NCI-H1694 (cell line): ENCODE data around the gene NSD1.
A peak's percentile ranks its signal among the peaks of the same experiment; 100 is the strongest.

Experiments
- DNase-seq: peaks from one replicate; lab custom pipeline; 2025; lab: John Stamatoyannopoulos, UW

NSD1 gene

GRCh38 chr5:177309351-177310191 lies 176.0 kb downstream of the NSD1 start:
- DNase-seq, result peak; percentile 26

DNA sequence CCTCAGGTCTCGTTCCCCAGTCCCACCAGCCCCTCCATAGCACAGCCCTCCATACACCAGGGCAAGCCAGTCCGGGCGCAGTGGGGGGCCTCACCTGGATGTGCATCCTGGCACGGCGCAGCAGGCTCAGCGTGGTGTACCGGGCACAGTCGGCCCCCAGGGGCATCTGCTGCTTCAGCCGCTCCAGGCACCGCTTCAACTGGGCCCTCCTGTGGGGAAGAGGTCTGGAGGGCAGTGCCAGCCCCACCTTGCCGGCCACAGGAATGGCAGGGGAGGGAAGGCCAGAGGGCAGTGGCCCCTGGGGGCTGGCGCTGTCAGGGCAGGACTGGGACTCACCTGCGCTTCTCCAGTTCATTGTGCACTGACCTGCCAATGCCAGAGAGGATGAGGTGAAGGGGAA lies 176.8 kb downstream of the NSD1 start:
- no peak for DNase-seq

GRCh38 chr5:177310757-177311391 lies 177.3 kb downstream of the NSD1 start:
- peak; percentile 6 for DNase-seq

DNA sequence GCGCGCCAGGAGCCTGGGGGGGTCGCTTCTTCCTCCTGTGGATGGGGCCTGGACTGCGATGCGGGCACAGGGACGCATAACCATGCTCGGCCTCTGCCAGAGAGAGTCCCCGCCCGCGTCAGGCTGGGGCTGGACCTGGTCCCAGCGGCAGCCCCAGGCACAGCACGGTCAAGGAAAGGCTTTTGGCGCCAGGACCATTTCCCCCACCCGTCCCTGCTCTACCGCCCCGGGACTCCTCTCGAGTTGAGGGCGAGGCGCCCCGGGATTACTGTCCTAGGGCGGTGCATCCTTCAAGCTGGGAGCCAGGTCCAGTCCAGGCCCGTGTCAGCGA lies 177.8 kb downstream of the NSD1 start:
- DNase-seq, result no peak

GRCh38 chr5:177311723-177312648 lies 178.4 kb downstream of the NSD1 start, which contains the start of gene MXD3:
Gene MXD3, minus strand, starts transcription at chr5:177311898. Its CDS starts 68 bp downstream, at chr5:177311830.
- peak; percentile 90 for DNase-seq

GRCh38 chr5:177312649-177313181 lies 179.1 kb downstream of the NSD1 start:
- DNase-seq, result no peak

- DNase-seq, result no peak
These were observed 180.1 kb downstream of the NSD1 start for GRCh38 chr5:177313561-177314259.

GRCh38 chr5:177314376-177315342 lies 181.1 kb downstream of the NSD1 start:
- no peak for DNase-seq

- no peak for DNase-seq
These were observed 181.8 kb downstream of the NSD1 start for GRCh38 chr5:177315411-177315810.

- no peak for DNase-seq
These were observed 182.4 kb downstream of the NSD1 start for GRCh38 chr5:177316005-177316404.

GRCh38 chr5:177317959-177318377 lies 184.4 kb downstream of the NSD1 start:
- peak; percentile 37 for DNase-seq

DNA sequence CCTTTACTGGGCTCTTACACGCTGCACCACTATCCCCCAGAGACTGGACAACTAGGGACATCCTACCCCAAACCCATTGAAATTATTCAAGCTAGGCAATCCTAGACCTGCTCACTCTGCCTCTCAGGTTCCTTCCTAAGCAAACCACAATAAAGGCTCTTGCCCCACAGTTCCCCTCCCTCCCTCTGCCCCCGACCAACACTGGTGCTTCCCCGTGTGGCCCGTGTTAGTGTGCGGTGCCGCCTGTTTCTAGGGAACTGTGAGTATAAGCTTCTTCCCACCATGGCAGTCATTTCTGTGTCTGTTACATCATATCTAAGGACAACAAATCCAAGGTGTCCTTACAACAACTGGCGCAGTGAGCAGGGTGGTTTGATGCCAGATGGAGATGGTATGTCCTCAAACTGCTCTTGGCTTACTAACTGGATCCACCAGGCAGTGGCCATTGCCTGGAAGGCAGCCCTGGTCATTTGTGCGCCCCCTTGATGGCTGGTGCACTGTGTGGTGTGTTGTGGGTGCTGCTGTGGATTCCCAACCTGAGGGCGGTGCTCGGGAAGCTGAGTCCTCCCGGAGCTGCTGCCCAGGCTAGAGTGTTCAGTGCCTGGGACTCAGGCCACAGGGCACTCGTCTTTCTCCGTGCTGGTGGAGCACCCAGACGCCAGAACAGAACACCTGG lies 186.5 kb downstream of the NSD1 start:
- DNase-seq, result no peak

DNA sequence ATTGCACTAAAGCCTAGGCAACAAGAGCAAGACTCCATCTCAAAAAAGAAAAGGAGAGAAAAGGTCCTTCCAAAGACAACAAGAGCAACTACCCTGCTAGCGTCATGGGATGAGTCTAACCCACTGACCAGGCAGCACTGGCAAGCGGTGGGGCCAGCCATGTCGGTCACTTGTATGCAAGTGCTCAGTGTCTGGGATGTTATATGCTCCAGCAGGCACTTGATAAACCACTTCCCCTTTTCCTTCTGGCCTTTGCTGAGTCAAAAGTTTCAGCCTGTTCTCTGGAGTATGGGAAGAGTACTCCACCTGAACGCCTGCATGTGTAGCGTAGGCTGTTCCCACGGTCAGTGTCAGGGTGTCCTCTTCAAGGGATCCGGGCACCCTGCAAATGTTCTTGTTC lies 187.3 kb downstream of the NSD1 start:
- DNase-seq, result no peak

DNA sequence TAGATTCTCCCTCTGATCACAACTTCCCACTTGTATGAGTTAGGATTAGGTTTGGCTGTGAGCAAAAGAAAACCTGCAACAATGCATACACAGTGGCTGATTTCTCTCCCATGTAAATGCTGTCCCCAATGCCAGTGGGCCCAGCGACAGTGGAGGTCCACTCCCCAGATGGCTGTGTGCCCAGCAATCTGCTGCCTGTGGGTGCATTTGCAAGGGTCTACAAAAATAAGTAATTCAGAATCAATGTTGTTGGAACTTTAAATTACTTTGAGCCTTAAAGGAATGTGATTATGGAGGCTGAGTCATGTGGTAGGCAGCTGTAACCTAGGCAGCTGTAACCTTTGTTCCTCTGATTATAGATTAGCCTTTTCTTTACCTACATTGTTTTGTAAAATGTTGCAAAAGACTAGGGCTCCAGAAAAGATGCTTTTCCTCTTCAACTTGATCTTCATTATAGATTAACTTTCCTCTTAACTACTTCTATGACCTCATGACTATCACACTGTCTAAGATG lies 192.4 kb downstream of the NSD1 start:
- DNase-seq, result no peak

GRCh38 chr5:177327539-177328522 lies 194.3 kb downstream of the NSD1 start:
- DNase-seq, result no peak

- DNase-seq, result no peak
These were observed 195.1 kb downstream of the NSD1 start for GRCh38 chr5:177328545-177329231.

- DNase-seq, result no peak
These were observed 196.3 kb downstream of the NSD1 start for GRCh38 chr5:177329883-177330282.
